ENCODE data around the gene CCNE1. TPM values are rescaled to one million over a fixed set of nuclear protein-coding genes. Genes with fewer than 3 reads are reported as not detected.
"Not testable (repeated sequence)": the region's sequence is repeated elsewhere in the genome, so short reads cannot be mapped to it uniquely, and the experiment has no call there.

CCNE1 gene
- total RNA-seq, 1 donor = 4.7 TPM

DNA sequence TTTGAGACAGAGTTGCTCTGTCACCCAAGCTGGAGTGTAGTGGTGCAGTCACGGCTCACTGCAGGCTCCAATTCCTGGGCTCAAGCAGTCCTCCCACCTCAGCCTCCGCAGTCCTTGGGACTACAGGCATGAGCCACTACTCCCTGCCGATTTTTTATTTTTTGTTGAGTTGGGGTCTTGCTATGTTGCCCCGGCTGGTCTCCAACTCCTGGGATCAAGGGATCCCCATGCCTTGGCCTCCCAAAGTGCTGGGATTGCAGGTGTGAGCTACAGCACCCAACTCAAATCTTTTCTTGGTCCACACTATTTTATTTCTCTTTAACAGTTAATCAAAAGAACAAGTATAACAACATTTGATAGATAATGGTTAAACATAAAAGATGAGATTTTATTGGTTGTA, 7.5 kb downstream of the CCNE1 start:
- H3K4me2 ChIP-seq (ENCODE audit: insufficient read depth, low read length) = no peak overlapping the region
- no peaks in the 10 kb centered on the region for H3K79me2 ChIP-seq (ENCODE audit: insufficient read depth, low read length)
- H3K27me3 ChIP-seq (ENCODE audit: insufficient read depth, low read length) = no peaks in the 10 kb centered on the region
- H3K27ac ChIP-seq (ENCODE audit: low read depth, low read length) = no peak overlapping the region
- H3K4me3 ChIP-seq (ENCODE audit: insufficient read depth, low read length) = no peak overlapping the region
- no peaks in the 10 kb centered on the region for H3K4me1 ChIP-seq (ENCODE audit: insufficient read depth, low read length)
- H3K36me3 ChIP-seq (ENCODE audit: insufficient read depth, low read length) = peaks cover 35% of the 10 kb centered on the region
- no peak overlapping the region for H2AFZ ChIP-seq (ENCODE audit: low read length)
- H4K20me1 ChIP-seq (ENCODE audit: insufficient read depth, low read length) = no peaks in the 10 kb centered on the region
- peak; percentile 35 for DNase-seq (ENCODE audit: insufficient read length, low spot score, missing footprints)
- TF ChIP-seq, protein P1, sequence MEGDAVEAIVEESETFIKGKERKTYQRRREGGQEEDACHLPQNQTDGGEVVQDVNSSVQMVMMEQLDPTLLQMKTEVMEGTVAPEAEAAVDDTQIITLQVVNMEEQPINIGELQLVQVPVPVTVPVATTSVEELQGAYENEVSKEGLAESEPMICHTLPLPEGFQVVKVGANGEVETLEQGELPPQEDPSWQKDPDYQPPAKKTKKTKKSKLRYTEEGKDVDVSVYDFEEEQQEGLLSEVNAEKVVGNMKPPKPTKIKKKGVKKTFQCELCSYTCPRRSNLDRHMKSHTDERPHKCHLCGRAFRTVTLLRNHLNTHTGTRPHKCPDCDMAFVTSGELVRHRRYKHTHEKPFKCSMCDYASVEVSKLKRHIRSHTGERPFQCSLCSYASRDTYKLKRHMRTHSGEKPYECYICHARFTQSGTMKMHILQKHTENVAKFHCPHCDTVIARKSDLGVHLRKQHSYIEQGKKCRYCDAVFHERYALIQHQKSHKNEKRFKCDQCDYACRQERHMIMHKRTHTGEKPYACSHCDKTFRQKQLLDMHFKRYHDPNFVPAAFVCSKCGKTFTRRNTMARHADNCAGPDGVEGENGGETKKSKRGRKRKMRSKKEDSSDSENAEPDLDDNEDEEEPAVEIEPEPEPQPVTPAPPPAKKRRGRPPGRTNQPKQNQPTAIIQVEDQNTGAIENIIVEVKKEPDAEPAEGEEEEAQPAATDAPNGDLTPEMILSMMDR (IDR thresholded peaks at IDR 0.05; ENCODE audit: extremely low read depth, low read depth, low read length) = no peak
- H3K9me3 ChIP-seq (ENCODE audit: low read depth, low read length) = no peaks in the 10 kb centered on the region

- peak; percentile 3 for DNase-seq (ENCODE audit: insufficient read length, low spot score, missing footprints)
- no peaks in the 10 kb centered on the region for H3K4me1 ChIP-seq (ENCODE audit: insufficient read depth, low read length)
- no peak overlapping the region for H3K4me3 ChIP-seq (ENCODE audit: insufficient read depth, low read length)
- H3K27ac ChIP-seq (ENCODE audit: low read depth, low read length) = no peak overlapping the region
- H3K4me2 ChIP-seq (ENCODE audit: insufficient read depth, low read length) = no peak overlapping the region
- TF ChIP-seq, protein P1 (IDR thresholded peaks at IDR 0.05; ENCODE audit: extremely low read depth, low read depth, low read length) = no peak
- no peaks in the 10 kb centered on the region for H4K20me1 ChIP-seq (ENCODE audit: insufficient read depth, low read length)
- no peaks in the 10 kb centered on the region for H3K9me3 ChIP-seq (ENCODE audit: low read depth, low read length)
- no peak overlapping the region for H2AFZ ChIP-seq (ENCODE audit: low read length)
- H3K36me3 ChIP-seq (ENCODE audit: insufficient read depth, low read length) = peaks cover 35% of the 10 kb centered on the region
- H3K79me2 ChIP-seq (ENCODE audit: insufficient read depth, low read length) = no peaks in the 10 kb centered on the region
- H3K27me3 ChIP-seq (ENCODE audit: insufficient read depth, low read length) = no peaks in the 10 kb centered on the region
Measured at GRCh38 chr19:29819986-29820385, 8.2 kb downstream of the CCNE1 start.

DNA sequence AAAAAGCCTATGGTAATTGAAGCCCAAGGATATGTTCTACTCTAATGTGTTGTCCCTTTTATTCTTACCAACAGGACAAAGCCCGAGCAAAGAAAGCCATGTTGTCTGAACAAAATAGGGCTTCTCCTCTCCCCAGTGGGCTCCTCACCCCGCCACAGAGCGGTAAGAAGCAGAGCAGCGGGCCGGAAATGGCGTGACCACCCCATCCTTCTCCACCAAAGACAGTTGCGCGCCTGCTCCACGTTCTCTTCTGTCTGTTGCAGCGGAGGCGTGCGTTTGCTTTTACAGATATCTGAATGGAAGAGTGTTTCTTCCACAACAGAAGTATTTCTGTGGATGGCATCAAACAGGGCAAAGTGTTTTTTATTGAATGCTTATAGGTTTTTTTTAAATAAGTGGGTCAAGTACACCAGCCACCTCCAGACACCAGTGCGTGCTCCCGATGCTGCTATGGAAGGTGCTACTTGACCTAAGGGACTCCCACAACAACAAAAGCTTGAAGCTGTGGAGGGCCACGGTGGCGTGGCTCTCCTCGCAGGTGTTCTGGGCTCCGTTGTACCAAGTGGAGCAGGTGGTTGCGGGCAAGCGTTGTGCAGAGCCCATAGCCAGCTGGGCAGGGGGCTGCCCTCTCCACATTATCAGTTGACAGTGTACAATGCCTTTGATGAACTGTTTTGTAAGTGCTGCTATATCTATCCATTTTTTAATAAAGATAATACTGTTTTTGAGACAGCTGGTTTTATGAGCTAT, 12.0 kb downstream of the CCNE1 start:
- Histone ChIP-seq H4K20me1 (ENCODE audit: insufficient read depth, low read length) (no peaks in the 10 kb centered on the region), H3K36me3 (ENCODE audit: insufficient read depth, low read length) (peaks cover 29% of the 10 kb centered on the region), H3K79me2 (ENCODE audit: insufficient read depth, low read length) (no peaks in the 10 kb centered on the region), H3K4me1 (ENCODE audit: insufficient read depth, low read length) (no peaks in the 10 kb centered on the region), H3K27me3 (ENCODE audit: insufficient read depth, low read length) (no peaks in the 10 kb centered on the region), H3K9me3 (ENCODE audit: low read depth, low read length) (no peaks in the 10 kb centered on the region), H2AFZ (ENCODE audit: low read length) (no peak overlapping the region), H3K27ac (ENCODE audit: low read depth, low read length) (no peak overlapping the region), H3K4me2 (ENCODE audit: insufficient read depth, low read length) (no peak overlapping the region), H3K4me3 (ENCODE audit: insufficient read depth, low read length) (no peak overlapping the region)
- DNase-seq (ENCODE audit: insufficient read length, low spot score, missing footprints) = no peak
- TF ChIP-seq, protein P1 (IDR thresholded peaks at IDR 0.05; ENCODE audit: extremely low read depth, low read depth, low read length) = no peak

DNA sequence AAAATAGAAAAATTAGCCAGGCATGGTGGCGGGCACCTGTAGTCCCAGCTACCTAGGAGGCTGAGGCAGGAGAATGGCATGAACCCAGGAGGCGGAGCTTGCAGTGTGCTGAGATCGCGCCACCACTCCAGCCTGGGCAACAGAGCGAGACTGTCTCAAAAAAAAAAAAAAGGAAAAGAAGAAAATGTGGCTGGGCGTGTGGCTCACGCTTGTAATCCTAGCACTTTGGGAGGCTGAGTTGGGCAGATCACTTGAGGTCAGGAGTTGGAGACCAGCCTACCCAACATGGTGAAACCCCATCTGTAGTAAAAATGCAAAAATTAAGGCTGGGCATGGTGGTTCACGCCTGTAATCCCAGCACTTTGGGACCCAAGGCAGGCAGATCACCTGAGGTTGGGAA, 13.5 kb downstream of the CCNE1 start:
- not testable (repeated sequence) for H3K79me2 ChIP-seq (ENCODE audit: insufficient read depth, low read length); H3K27me3 ChIP-seq (ENCODE audit: insufficient read depth, low read length); H3K4me3 ChIP-seq (ENCODE audit: insufficient read depth, low read length); H4K20me1 ChIP-seq (ENCODE audit: insufficient read depth, low read length); H3K9me3 ChIP-seq (ENCODE audit: low read depth, low read length); H3K4me1 ChIP-seq (ENCODE audit: insufficient read depth, low read length); H3K4me2 ChIP-seq (ENCODE audit: insufficient read depth, low read length); H2AFZ ChIP-seq (ENCODE audit: low read length); H3K27ac ChIP-seq (ENCODE audit: low read depth, low read length); DNase-seq (ENCODE audit: insufficient read length, low spot score, missing footprints)
- peaks cover 17% of the 10 kb centered on the region for H3K36me3 ChIP-seq (ENCODE audit: insufficient read depth, low read length)

All from osteoblast (primary cell).